Esophagus squamous epithelium (tissue), 5 donors: ENCODE results near the gene TJAP1. TPM values are rescaled to one million over a fixed set of nuclear protein-coding genes. Genes with fewer than 3 reads are reported as not detected.

Source experiments
- DNase-seq: peaks from one replicate; lab custom pipeline; 2025; lab: John Stamatoyannopoulos, UW
- H3K27ac ChIP-seq, 4 donors: fragments of 200-600 bp; sonication (generic); one replicate each; pipeline ENCODE4 v1.5.1; 2016 to 2019; ENCODE audit warnings: mild to moderate bottlenecking in 1 of 4
- H3K27me3 ChIP-seq, 4 donors: fragments of 200-600 bp; sonication (generic); 1 replicate in 3 of 4; 2 replicates in 1 of 4; pipeline versions ENCODE4 v1.5.1 to v1.6.0; 2017 to 2021; ENCODE audit warnings: antibody characterized with exemption in 1 of 4
- H3K36me3 ChIP-seq, 3 donors: fragments of 200-600 bp; sonication (generic); one replicate each; pipeline ENCODE4 v1.5.1; 2016 to 2019
- H3K4me1 ChIP-seq, 3 donors: fragments of 200-600 bp; sonication (generic); one replicate each; pipeline ENCODE4 v1.5.1; 2017 to 2019
- H3K4me3 ChIP-seq, 4 donors: fragments of 200-600 bp; sonication (generic); 1 replicate in 3 of 4; 2 replicates in 1 of 4; pipeline ENCODE4 v1.5.1; 2016 to 2019; ENCODE audit warnings: mild to moderate bottlenecking in 2 of 4, moderate library complexity in 1 of 4
- H3K9me3 ChIP-seq, 3 donors: fragments of 200-600 bp; sonication (generic); one replicate each; pipeline ENCODE4 v1.5.1; 2016 to 2019
- CTCF ChIP-seq, 6 experiments: fragments of 450-650 bp in 4 of 6; fragments of 200-600 bp in 2 of 6; sonication (generic) in 2 of 6; IDR thresholded peaks; one replicate each; pipeline ENCODE4 v1.5.1; 2016 to 2019; ENCODE audit warnings: antibody characterized with exemption in 6 of 6, mild to moderate bottlenecking in 4 of 6, moderate library complexity in 4 of 6
- POLR2A ChIP-seq, 4 donors: fragments of 450-650 bp; IDR thresholded peaks; one replicate each; pipeline ENCODE4 v1.6.1; 2017; ENCODE audit warnings: antibody characterized with exemption in 4 of 4, mild to moderate bottlenecking in 4 of 4, moderate library complexity in 3 of 4
- whole genome bisulfite sequencing, 2 donors: methylation state at CpG; one replicate each; pipeline ENCODE4 v1.1.5; 2018; 5-methylcytosine and 5-hydroxymethylcytosine counted together
- intact Hi-C: fragments of 100-400 bp; cut with DNase I; formaldehyde crosslinking; loops from one replicate; pipeline ENCODE4 v1.15.0; 2022
- total RNA-seq, 4 donors: library from RNA; depleted of rRNA; stranded (reverse); fragments of >200 nt; gene quantifications; one replicate each; pipeline ENCODE4 v1.1.0, GENCODE V29; 2016
- donor health status: DM: yes; HTN: yes; CAD: no.

The TJAP1 gene
- total RNA-seq, 4 donors from 2014 or later = 9.5 to 20.2 (median 10.9) TPM

- Histone ChIP-seq H3K27ac (peak overlapping the region in 3 of 4 donors; percentile 80 to 93 (median 88)), H3K4me1 (peaks cover 0 to 49% (median 20%) of the 10 kb centered on the region in 3 donors), H3K4me3 (peak overlapping the region in 3 of 4 donors; percentile 75 to 86 (median 77)), H3K9me3 (no peaks in the 10 kb centered on the region), H3K27me3 (peaks cover 0 to 19% (median 0%) of the 10 kb centered on the region in 4 donors), H3K36me3 (no peaks in the 10 kb centered on the region)
- intact Hi-C loops = no loop called here
- TF ChIP-seq CTCF (IDR thresholded peaks at IDR 0.05) (no peak), POLR2A (IDR thresholded peaks at IDR 0.05) (no peak)
- DNase-seq = no peak
- WGBS, 2 donors = 13 to 32% methylated on average over 2 of the region's 2 CpGs
These were observed 624 bp upstream of the TJAP1 start for GRCh38 chr6:43476746-43477145.

GRCh38 chr6:43478008-43478372, 620 bp downstream of the TJAP1 start:
- no peaks in the 10 kb centered on the region for H3K36me3 ChIP-seq
- no peaks in the 10 kb centered on the region for H3K9me3 ChIP-seq
- peaks cover 0 to 23% (median 0%) of the 10 kb centered on the region in 4 donors for H3K27me3 ChIP-seq
- 5 to 10% methylated on average over 3 of the region's 3 CpGs for WGBS, 2 donors
- no peak for TF ChIP-seq POLR2A (IDR thresholded peaks at IDR 0.05)
- TF ChIP-seq CTCF (IDR thresholded peaks at IDR 0.05) = no peak
- intact Hi-C loops = no loop called here
- peak overlapping the region; percentile 80 to 93 (median 88) for H3K27ac ChIP-seq
- DNase-seq = no peak
- H3K4me3 ChIP-seq = peak overlapping the region; percentile 71 to 86 (median 76)
- H3K4me1 ChIP-seq = peaks cover 0 to 62% (median 20%) of the 10 kb centered on the region in 3 donors

GRCh38 chr6:43481075-43481474, 3.7 kb downstream of the TJAP1 start:
- intact Hi-C loops = no loop called here
- TF ChIP-seq POLR2A (IDR thresholded peaks at IDR 0.05) (no peak), CTCF (IDR thresholded peaks at IDR 0.05) (no peak)
- Histone ChIP-seq H3K9me3 (no peaks in the 10 kb centered on the region), H3K4me3 (no peak overlapping the region), H3K4me1 (peaks cover 0 to 62% (median 20%) of the 10 kb centered on the region in 3 donors), H3K36me3 (no peaks in the 10 kb centered on the region), H3K27ac (peak overlapping the region in 2 of 4 donors; percentile 28 to 63), H3K27me3 (peaks cover 0 to 54% (median 0%) of the 10 kb centered on the region in 4 donors)
- no peak for DNase-seq
- 27 to 50% methylated on average over 2 of the region's 2 CpGs for WGBS, 2 donors

- WGBS, 2 donors = 24 to 70% methylated on average over 10 to 11 of the region's 11 CpGs
- peak overlapping the region in 3 of 4 donors; percentile 16 to 63 (median 38) for H3K27ac ChIP-seq
- peaks cover 0 to 60% (median 0%) of the 10 kb centered on the region in 4 donors for H3K27me3 ChIP-seq
- H3K4me1 ChIP-seq = peaks cover 0 to 60% (median 20%) of the 10 kb centered on the region in 3 donors
- H3K4me3 ChIP-seq = no peak overlapping the region
- H3K36me3 ChIP-seq = peaks cover 0 to 3% (median 0%) of the 10 kb centered on the region in 3 donors
- intact Hi-C loops = no loop called here
- TF ChIP-seq CTCF (IDR thresholded peaks at IDR 0.05) = no peak
- no peak for DNase-seq
- no peaks in the 10 kb centered on the region for H3K9me3 ChIP-seq
These were observed 4.3 kb downstream of the TJAP1 start for GRCh38 chr6:43481591-43482236.

- 69 to 92% methylated on average over 2 of the region's 4 CpGs for WGBS, 2 donors
- H3K27ac ChIP-seq = no peak overlapping the region
- intact Hi-C loops = no loop called here
- H3K36me3 ChIP-seq = peaks cover 0 to 17% (median 0%) of the 10 kb centered on the region in 3 donors
- peaks cover 0 to 20% (median 4%) of the 10 kb centered on the region in 3 donors for H3K4me1 ChIP-seq
- no peak for DNase-seq
- no peaks in the 10 kb centered on the region for H3K9me3 ChIP-seq
- TF ChIP-seq CTCF (IDR thresholded peaks at IDR 0.05) (no peak), POLR2A (IDR thresholded peaks at IDR 0.05) (no peak)
- peaks cover 0 to 67% (median 0%) of the 10 kb centered on the region in 4 donors for H3K27me3 ChIP-seq
- H3K4me3 ChIP-seq = no peak overlapping the region
These were observed 11.4 kb downstream of the TJAP1 start for GRCh38 chr6:43488667-43489276.
